HUES6 (cell line): ENCODE measurements around the gene ATP1A1.

ENCODE experiments used
- H3K27ac ChIP-seq: 2 replicates; pipeline ENCODE4 v1.7.0; 2013; ENCODE audit warnings: low read depth, mild to moderate bottlenecking, low read length, inconsistent platforms
- H3K27me3 ChIP-seq: 2 replicates; pipeline ENCODE4 v1.6.1; 2013; ENCODE audit warnings: low read length; ENCODE audit not compliant: control insufficient read depth, insufficient read depth
- H3K36me3 ChIP-seq: 2 replicates; pipeline ENCODE4 v1.6.1; 2013; ENCODE audit warnings: low read length; ENCODE audit not compliant: control insufficient read depth, insufficient read depth
- H3K4me1 ChIP-seq: 2 replicates; pipeline ENCODE4 v1.6.1; 2013; ENCODE audit warnings: low read length; ENCODE audit not compliant: control insufficient read depth, insufficient read depth
- H3K4me3 ChIP-seq: 2 replicates; pipeline ENCODE4 v1.5.1; 2013; ENCODE audit warnings: low read depth, low read length
- H3K9ac ChIP-seq: one replicate; pipeline ENCODE4 v1.6.1; 2013; ENCODE audit warnings: mild to moderate bottlenecking, low read length
- H3K9me3 ChIP-seq: 2 replicates; pipeline ENCODE4 v1.6.1; 2013; ENCODE audit warnings: low read depth, low read length; ENCODE audit not compliant: control insufficient read depth, insufficient read depth

Gene ATP1A1

GRCh38 chr1:116448785-116449385, 75.8 kb downstream of the ATP1A1 start:
- no peak overlapping the region for H3K4me3 ChIP-seq
- H3K36me3 ChIP-seq: no peaks in the 10 kb centered on the region
- H3K4me1 ChIP-seq: peaks cover 5% of the 10 kb centered on the region
- no peak overlapping the region for H3K9ac ChIP-seq
- H3K9me3 ChIP-seq: no peaks in the 10 kb centered on the region
- no peaks in the 10 kb centered on the region for H3K27me3 ChIP-seq
- no peak overlapping the region for H3K27ac ChIP-seq

- H3K9ac ChIP-seq: no peak overlapping the region
- H3K27me3 ChIP-seq: no peaks in the 10 kb centered on the region
- H3K4me3 ChIP-seq: no peak overlapping the region
- peaks cover 11% of the 10 kb centered on the region for H3K4me1 ChIP-seq
- H3K9me3 ChIP-seq: no peaks in the 10 kb centered on the region
- H3K27ac ChIP-seq: no peak overlapping the region
- H3K36me3 ChIP-seq: no peaks in the 10 kb centered on the region
These were observed 76.5 kb downstream of the ATP1A1 start for GRCh38 chr1:116449578-116449977.

GRCh38 chr1:116451702-116452101, 78.7 kb downstream of the ATP1A1 start:
- Histone ChIP-seq H3K27me3 (no peaks in the 10 kb centered on the region), H3K4me3 (no peak overlapping the region), H3K9ac (no peak overlapping the region), H3K36me3 (no peaks in the 10 kb centered on the region), H3K27ac (no peak overlapping the region), H3K4me1 (peaks cover 11% of the 10 kb centered on the region), H3K9me3 (no peaks in the 10 kb centered on the region)

GRCh38 chr1:116453481-116453880, 80.4 kb downstream of the ATP1A1 start:
- Histone ChIP-seq H3K36me3 (no peaks in the 10 kb centered on the region), H3K27ac (no peak overlapping the region), H3K4me1 (peaks cover 11% of the 10 kb centered on the region), H3K4me3 (no peak overlapping the region), H3K9ac (no peak overlapping the region), H3K9me3 (no peaks in the 10 kb centered on the region), H3K27me3 (no peaks in the 10 kb centered on the region)

GRCh38 chr1:116453906-116454305, 80.9 kb downstream of the ATP1A1 start:
- no peaks in the 10 kb centered on the region for H3K9me3 ChIP-seq
- H3K4me3 ChIP-seq: no peak overlapping the region
- H3K4me1 ChIP-seq: peaks cover 15% of the 10 kb centered on the region
- no peaks in the 10 kb centered on the region for H3K27me3 ChIP-seq
- H3K27ac ChIP-seq: no peak overlapping the region
- H3K9ac ChIP-seq: no peak overlapping the region
- no peaks in the 10 kb centered on the region for H3K36me3 ChIP-seq
